ENCODE results near the gene ARHGEF10L. TPM values are rescaled to one million over a fixed set of nuclear protein-coding genes. Genes with fewer than 3 reads are reported as not detected.

Gene ARHGEF10L
- total RNA-seq, 1 donor from 2014 or later, result 57.9 TPM

GRCh38 chr1:17524645-17525044, 14.9 kb upstream of the ARHGEF10L start:
- ATAC-seq (no peak), DNase-seq (no peak)
- no peak overlapping the region for H3K4me3 ChIP-seq
- no peak for TF ChIP-seq CTCF (IDR thresholded peaks at IDR 0.05)
- intact Hi-C loops (cut with DNase I), result no loop called here
- no peaks in the 10 kb centered on the region for H3K36me3 ChIP-seq
- H3K4me1 ChIP-seq, result no peaks in the 10 kb centered on the region
- H3K9me3 ChIP-seq, result no peaks in the 10 kb centered on the region
- peaks cover 9% of the 10 kb centered on the region for H3K27me3 ChIP-seq (ENCODE audit: low read depth)
- H3K27ac ChIP-seq, result no peak overlapping the region

GRCh38 chr1:17525996-17526686, 13.4 kb upstream of the ARHGEF10L start:
- H3K4me1 ChIP-seq, result no peaks in the 10 kb centered on the region
- no peak overlapping the region for H3K27ac ChIP-seq
- H3K36me3 ChIP-seq, result no peaks in the 10 kb centered on the region
- ATAC-seq, result no peak
- H3K4me3 ChIP-seq, result no peak overlapping the region
- intact Hi-C loops (cut with DNase I), result no loop called here
- no peak for DNase-seq
- no peak for TF ChIP-seq CTCF (IDR thresholded peaks at IDR 0.05)
- H3K27me3 ChIP-seq (ENCODE audit: low read depth), result peaks cover 9% of the 10 kb centered on the region
- no peaks in the 10 kb centered on the region for H3K9me3 ChIP-seq

GRCh38 chr1:17527036-17527914, 12.2 kb upstream of the ARHGEF10L start:
- no peak for ATAC-seq
- Histone ChIP-seq H3K4me3 (no peak overlapping the region), H3K9me3 (no peaks in the 10 kb centered on the region), H3K27ac (no peak overlapping the region), H3K36me3 (no peaks in the 10 kb centered on the region), H3K27me3 (ENCODE audit: low read depth) (peaks cover 6% of the 10 kb centered on the region), H3K4me1 (no peaks in the 10 kb centered on the region)
- no peak for DNase-seq
- TF ChIP-seq CTCF (IDR thresholded peaks at IDR 0.05), result no peak
- intact Hi-C loops (cut with DNase I), result no loop called here

- intact Hi-C loops (cut with DNase I), result no loop called here
- Histone ChIP-seq H3K27me3 (ENCODE audit: low read depth) (peaks cover 3% of the 10 kb centered on the region), H3K36me3 (no peaks in the 10 kb centered on the region), H3K9me3 (no peaks in the 10 kb centered on the region), H3K4me1 (no peaks in the 10 kb centered on the region), H3K4me3 (no peak overlapping the region), H3K27ac (no peak overlapping the region)
- no peak for DNase-seq
- no peak for ATAC-seq
- TF ChIP-seq CTCF (IDR thresholded peaks at IDR 0.05), result no peak
Observed at GRCh38 chr1:17529381-17529780, 10.1 kb upstream of the ARHGEF10L start.

- no peak for DNase-seq
- H3K27me3 ChIP-seq (ENCODE audit: low read depth), result peaks cover 3% of the 10 kb centered on the region
- intact Hi-C loops (cut with DNase I), result no loop called here
- TF ChIP-seq CTCF (IDR thresholded peaks at IDR 0.05), result no peak
- no peak overlapping the region for H3K27ac ChIP-seq
- ATAC-seq, result no peak
- H3K4me1 ChIP-seq, result no peaks in the 10 kb centered on the region
- H3K9me3 ChIP-seq, result no peaks in the 10 kb centered on the region
- H3K4me3 ChIP-seq, result no peak overlapping the region
- no peaks in the 10 kb centered on the region for H3K36me3 ChIP-seq
Observed at GRCh38 chr1:17531343-17531681, 8.2 kb upstream of the ARHGEF10L start.

Measured in lower lobe of right lung (tissue), 2 donors.